ENCODE measurements around the gene NR2E3. TPM values are rescaled to one million over a fixed set of nuclear protein-coding genes. Genes with fewer than 3 reads are reported as not detected.

The NR2E3 gene
- total RNA-seq, 4 donors from 2014 or later: not detected

GRCh38 chr15:71821547-71822129, 11.3 kb downstream of the NR2E3 start:
- intact Hi-C loops (cut with DNase I; ENCODE audit: low total_unique reads): no loop called here
- no peak for DNase-seq (ENCODE audit: low spot score in 2 of 2)
- 95 to 97% methylated on average over 5 of the region's 5 CpGs for WGBS, 2 donors

GRCh38 chr15:71822890-71823630, 12.7 kb downstream of the NR2E3 start:
- TF ChIP-seq CTCF (IDR thresholded peaks at IDR 0.05) (no peak), POLR2A (IDR thresholded peaks at IDR 0.05) (no peak)
- intact Hi-C loops (cut with DNase I; ENCODE audit: low total_unique reads): no loop called here
- no peak for DNase-seq (ENCODE audit: low spot score in 2 of 2)
- no peak overlapping the region for H3K4me3 ChIP-seq (ENCODE audit: low read depth, poor library complexity, severe bottlenecking)
- 83 to 86% methylated on average over 3 of the region's 3 CpGs for WGBS, 2 donors

More at GRCh38 chr15:71821547-71822129, 11.3 kb downstream of the NR2E3 start:
- no peak overlapping the region for H3K4me3 ChIP-seq (ENCODE audit: low read depth, poor library complexity, severe bottlenecking)
- TF ChIP-seq CTCF (IDR thresholded peaks at IDR 0.05) (no peak), POLR2A (IDR thresholded peaks at IDR 0.05) (no peak)

GRCh38 chr15:71823801-71824200, 13.4 kb downstream of the NR2E3 start:
- no peak overlapping the region for H3K4me3 ChIP-seq (ENCODE audit: low read depth, poor library complexity, severe bottlenecking)
- DNase-seq (ENCODE audit: low spot score in 2 of 2): no peak
- WGBS, 2 donors: 75 to 80% methylated on average over 3 of the region's 3 CpGs
- intact Hi-C loops (cut with DNase I; ENCODE audit: low total_unique reads): no loop called here
- TF ChIP-seq POLR2A (IDR thresholded peaks at IDR 0.05): no peak
- no peak for TF ChIP-seq CTCF (IDR thresholded peaks at IDR 0.05)

GRCh38 chr15:71825021-71825730, 14.8 kb downstream of the NR2E3 start:
- no peak for DNase-seq (ENCODE audit: low spot score in 2 of 2)
- 92% methylated on average over 4 of the region's 4 CpGs for WGBS, 2 donors
- no peak overlapping the region for H3K4me3 ChIP-seq (ENCODE audit: low read depth, poor library complexity, severe bottlenecking)
- no peak for TF ChIP-seq CTCF (IDR thresholded peaks at IDR 0.05)
- TF ChIP-seq POLR2A (IDR thresholded peaks at IDR 0.05): no peak
- intact Hi-C loops (cut with DNase I; ENCODE audit: low total_unique reads): no loop called here

- TF ChIP-seq CTCF (IDR thresholded peaks at IDR 0.05) (no peak), POLR2A (IDR thresholded peaks at IDR 0.05) (no peak)
- no peak overlapping the region for H3K4me3 ChIP-seq (ENCODE audit: low read depth, poor library complexity, severe bottlenecking)
- intact Hi-C loops (cut with DNase I; ENCODE audit: low total_unique reads): no loop called here
- 87 to 94% methylated on average over 5 of the region's 5 CpGs for WGBS, 2 donors
- DNase-seq (ENCODE audit: low spot score in 2 of 2): no peak
Observed at GRCh38 chr15:71826196-71826595, 15.8 kb downstream of the NR2E3 start.

Data from lower leg skin (tissue), 4 donors.